Measurements from ENCODE around the gene USP2.

The USP2 gene

DNA sequence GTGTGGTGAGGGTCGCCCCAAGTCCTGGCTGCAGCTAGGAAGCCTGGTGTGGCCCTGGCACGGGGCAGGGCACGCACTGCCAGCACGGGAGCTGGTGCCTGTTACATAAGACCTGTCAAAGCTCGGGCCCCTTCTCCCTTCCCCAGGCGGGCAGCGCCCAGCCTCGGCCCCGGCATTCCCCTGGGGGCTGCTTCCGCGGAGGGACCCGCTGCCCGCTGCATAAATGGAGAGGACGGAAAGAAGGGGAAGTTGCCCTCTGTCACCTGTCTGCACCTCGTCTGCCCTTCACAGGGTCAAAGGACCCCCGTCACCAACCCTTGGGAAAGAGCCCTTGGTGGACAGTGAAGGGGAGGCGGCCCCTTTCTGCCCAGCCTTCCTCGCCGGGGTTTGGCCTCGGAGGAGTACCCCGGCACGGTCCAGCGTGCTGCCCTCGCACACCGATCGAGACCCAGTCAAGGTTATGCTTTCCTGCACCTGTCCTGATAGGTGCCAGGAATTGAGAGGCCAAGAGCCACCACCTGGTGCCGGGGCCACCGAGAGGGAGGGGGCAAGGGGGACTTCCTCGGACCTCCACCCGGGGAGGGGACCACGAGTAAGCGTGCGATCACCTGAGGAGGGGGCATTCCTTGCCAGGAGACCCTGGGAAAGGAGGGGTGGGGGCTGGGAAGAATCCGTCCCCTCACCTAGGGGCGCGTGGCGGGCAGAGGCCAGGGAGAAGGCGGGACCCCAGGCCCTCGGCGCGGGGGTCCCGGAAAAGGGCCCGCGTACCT is 18.2 kb downstream of the USP2 start:
- no peak for DNase-seq (ENCODE audit: low read depth)

DNA sequence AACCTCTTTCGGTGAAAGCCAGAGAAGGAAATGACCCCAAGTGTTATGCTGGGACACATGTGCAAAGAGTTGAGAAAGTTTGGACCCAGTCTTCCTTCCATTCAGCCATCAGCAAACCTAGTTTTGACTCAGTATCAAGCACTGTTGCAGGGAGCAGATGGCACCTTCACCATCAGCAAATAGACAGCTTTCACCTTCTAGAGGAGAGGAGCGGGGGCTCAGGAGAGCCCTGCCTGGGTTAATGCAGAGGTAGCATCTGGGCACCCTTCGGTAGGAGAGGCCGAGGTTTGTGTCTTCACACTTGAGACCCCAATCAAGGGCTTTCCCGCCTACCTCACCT is 18.8 kb downstream of the USP2 start:
- no peak for DNase-seq (ENCODE audit: low read depth)
- TF ChIP-seq POLR2A (IDR thresholded peaks at IDR 0.05; ENCODE audit: extremely low read depth, insufficient read length) = no peak
- TF ChIP-seq MYC (IDR thresholded peaks at IDR 0.05; ENCODE audit: low read depth, low read length) = no peak
- TF ChIP-seq, protein P1, sequence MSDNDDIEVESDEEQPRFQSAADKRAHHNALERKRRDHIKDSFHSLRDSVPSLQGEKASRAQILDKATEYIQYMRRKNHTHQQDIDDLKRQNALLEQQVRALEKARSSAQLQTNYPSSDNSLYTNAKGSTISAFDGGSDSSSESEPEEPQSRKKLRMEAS (IDR thresholded peaks at IDR 0.05; ENCODE audit: low read depth, low read length) = no peak
- TF ChIP-seq, protein P2, sequence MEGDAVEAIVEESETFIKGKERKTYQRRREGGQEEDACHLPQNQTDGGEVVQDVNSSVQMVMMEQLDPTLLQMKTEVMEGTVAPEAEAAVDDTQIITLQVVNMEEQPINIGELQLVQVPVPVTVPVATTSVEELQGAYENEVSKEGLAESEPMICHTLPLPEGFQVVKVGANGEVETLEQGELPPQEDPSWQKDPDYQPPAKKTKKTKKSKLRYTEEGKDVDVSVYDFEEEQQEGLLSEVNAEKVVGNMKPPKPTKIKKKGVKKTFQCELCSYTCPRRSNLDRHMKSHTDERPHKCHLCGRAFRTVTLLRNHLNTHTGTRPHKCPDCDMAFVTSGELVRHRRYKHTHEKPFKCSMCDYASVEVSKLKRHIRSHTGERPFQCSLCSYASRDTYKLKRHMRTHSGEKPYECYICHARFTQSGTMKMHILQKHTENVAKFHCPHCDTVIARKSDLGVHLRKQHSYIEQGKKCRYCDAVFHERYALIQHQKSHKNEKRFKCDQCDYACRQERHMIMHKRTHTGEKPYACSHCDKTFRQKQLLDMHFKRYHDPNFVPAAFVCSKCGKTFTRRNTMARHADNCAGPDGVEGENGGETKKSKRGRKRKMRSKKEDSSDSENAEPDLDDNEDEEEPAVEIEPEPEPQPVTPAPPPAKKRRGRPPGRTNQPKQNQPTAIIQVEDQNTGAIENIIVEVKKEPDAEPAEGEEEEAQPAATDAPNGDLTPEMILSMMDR (IDR thresholded peaks at IDR 0.05; ENCODE audit: low read depth, low read length) = no peak
- no peak overlapping the region for H3K4me3 ChIP-seq (ENCODE audit: low read depth, low read length)

More for the DNA sequence above, 18.2 kb downstream of the USP2 start:
- no peak overlapping the region for H3K4me3 ChIP-seq (ENCODE audit: low read depth, low read length)
- TF ChIP-seq, protein P2 (IDR thresholded peaks at IDR 0.05; ENCODE audit: low read depth, low read length) = no peak
- no peak for TF ChIP-seq POLR2A (IDR thresholded peaks at IDR 0.05; ENCODE audit: extremely low read depth, insufficient read length)
- TF ChIP-seq, protein P1 (IDR thresholded peaks at IDR 0.05; ENCODE audit: low read depth, low read length) = no peak
- no peak for TF ChIP-seq MYC (IDR thresholded peaks at IDR 0.05; ENCODE audit: low read depth, low read length)

DNA sequence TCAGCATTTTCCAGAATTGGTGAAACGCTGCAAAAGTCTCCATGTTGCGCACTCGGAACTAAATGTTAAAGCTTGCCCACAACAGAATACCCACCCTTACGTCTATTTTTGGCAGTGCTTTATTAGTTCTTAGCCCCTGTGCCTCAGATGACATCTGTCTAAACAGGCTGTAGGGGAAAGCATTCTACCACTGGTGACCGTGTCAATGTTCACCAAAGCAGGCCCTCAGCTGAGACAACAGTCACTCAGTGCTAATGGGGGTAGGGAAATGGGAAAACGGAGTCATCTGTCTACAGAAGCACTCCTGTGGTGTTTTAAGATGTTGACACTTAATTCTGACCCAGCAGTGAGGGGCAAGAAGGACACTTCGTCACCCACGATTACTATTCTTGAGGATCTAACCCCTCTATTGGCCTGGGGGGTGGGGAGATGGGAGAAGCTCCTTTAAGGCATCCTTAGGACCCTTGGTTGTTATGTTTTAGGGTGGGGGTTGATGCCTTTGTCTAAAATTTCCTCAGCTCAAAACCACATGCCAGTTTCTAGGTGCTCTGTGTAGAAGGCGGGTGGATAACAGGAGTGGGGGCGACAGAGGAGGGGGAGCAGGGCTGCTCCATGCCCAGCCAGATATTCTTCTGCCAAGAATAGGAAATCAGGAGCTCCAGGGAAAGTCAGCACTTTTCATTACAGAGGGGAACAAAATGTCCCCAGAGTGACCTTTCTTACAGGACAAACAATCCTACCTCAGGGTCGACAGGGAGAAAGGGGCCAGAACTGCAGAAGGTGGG is 19.4 kb downstream of the USP2 start:
- TF ChIP-seq, protein P2 (IDR thresholded peaks at IDR 0.05; ENCODE audit: low read depth, low read length) = no peak
- TF ChIP-seq, protein P1 (IDR thresholded peaks at IDR 0.05; ENCODE audit: low read depth, low read length) = no peak
- no peak for TF ChIP-seq MYC (IDR thresholded peaks at IDR 0.05; ENCODE audit: low read depth, low read length)
- no peak for TF ChIP-seq POLR2A (IDR thresholded peaks at IDR 0.05; ENCODE audit: extremely low read depth, insufficient read length)
- no peak overlapping the region for H3K4me3 ChIP-seq (ENCODE audit: low read depth, low read length)
- DNase-seq (ENCODE audit: low read depth) = no peak

DNA sequence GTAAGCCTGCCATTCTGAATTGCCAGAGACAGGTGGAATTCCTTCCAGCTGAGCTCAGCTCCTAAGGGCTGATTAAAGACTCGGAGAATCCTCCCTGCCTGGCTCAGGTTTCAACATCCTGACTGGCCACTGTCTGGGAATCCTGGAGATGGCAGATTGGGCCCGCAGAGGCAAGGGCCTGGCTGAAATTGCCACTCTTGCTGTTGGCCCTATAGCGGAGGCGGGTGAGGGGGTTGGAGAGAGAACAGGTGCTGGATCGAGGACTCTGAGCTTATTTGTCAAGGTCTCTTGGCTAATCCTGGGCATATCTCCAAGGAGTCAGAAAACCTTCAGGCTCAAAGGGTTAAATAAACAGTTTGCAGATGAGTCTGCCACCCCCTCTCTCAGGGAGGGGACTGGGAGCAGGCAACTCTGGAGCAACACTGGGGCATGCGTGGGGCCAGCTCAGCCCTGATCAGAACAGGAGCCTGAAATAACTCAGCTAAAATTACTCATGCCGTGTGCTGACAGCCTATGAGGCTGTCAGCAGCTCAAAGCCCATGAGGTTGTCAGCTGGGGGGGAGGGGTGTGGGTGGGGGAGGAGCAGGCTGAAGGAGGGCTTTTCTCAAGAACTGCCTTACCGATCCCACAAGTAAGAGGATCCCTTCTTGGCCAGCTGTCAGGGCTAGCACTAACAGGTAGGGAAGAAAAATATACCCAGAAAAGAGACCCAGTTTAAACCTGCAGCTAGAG is 20.3 kb downstream of the USP2 start:
- TF ChIP-seq, protein P2 (IDR thresholded peaks at IDR 0.05; ENCODE audit: low read depth, low read length) = no peak
- TF ChIP-seq, protein P1 (IDR thresholded peaks at IDR 0.05; ENCODE audit: low read depth, low read length) = peak; percentile 4; the same call in 1 of the 2 replicates
- no peak overlapping the region for H3K4me3 ChIP-seq (ENCODE audit: low read depth, low read length)
- peak; percentile 80 for DNase-seq (ENCODE audit: low read depth)

DNA sequence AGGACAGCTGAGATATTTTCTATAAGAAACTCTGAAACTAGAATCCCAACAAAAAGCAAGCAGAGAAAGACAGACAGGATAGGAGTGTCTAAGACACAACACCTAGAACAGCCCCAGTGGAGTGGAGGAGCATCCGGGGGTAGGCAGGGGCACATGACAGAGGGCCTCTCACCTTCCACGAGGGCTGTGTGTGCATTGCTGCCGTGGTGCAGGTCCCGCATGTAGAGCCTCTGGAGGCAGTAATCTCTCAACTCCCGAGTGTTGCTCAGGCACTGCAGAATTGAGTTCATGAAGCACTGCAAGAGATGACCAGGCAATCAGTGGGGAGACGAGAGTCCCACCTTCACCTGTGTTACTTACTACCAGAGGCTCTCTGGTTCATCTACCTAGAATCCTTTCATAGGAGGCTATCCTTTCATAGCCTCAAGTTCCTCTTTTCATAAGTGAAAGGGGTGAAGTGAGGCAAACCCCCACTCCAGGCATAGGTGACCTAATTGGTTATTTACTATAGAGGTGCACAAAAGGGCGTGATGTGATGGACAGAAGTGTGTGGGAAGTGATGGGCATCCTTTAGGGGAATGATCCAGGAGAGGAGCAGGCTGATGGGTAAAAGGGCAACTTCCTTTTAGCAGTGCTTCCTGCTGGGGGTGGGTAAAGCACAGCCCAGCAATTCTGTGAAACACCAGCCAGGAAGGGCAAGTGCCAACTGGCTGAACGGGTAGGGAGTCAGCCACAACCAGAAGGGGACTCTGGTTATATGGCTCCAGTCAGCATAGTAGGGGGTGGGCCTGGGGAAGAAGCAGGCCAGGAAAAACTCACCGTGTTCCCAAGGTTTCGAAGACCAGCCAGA is 21.9 kb downstream of the USP2 start:
- H3K4me3 ChIP-seq (ENCODE audit: low read depth, low read length) = no peak overlapping the region
- TF ChIP-seq POLR2A (IDR thresholded peaks at IDR 0.05; ENCODE audit: extremely low read depth, insufficient read length) (no peak), MYC (IDR thresholded peaks at IDR 0.05; ENCODE audit: low read depth, low read length) (no peak)
- TF ChIP-seq, protein P1 (IDR thresholded peaks at IDR 0.05; ENCODE audit: low read depth, low read length) = no peak
- TF ChIP-seq, protein P2 (IDR thresholded peaks at IDR 0.05; ENCODE audit: low read depth, low read length) = no peak
- DNase-seq (ENCODE audit: low read depth) = no peak

Data from NB4 (cell line).